ENCODE results near the gene WNK1.

GRCh38 chr12:740921-741320 lies 11.5 kb upstream of the WNK1 start:
- TF ChIP-seq GLI2 (tag by site-specific recombination; IDR thresholded peaks at IDR 0.05; ENCODE audit: borderline replicate concordance, low read depth) (no peak), ZNF274 (IDR thresholded peaks at IDR 0.05; ENCODE audit: low read length) (no peak), ZNF274 (tag by site-specific recombination; IDR thresholded peaks at IDR 0.05; ENCODE audit: borderline replicate concordance) (no peak), ZBTB21 (tag by site-specific recombination; IDR thresholded peaks at IDR 0.05) (no peak), ZNF248 (tag by site-specific recombination; IDR thresholded peaks at IDR 0.05) (no peak), PRDM1 (tag by site-specific recombination; IDR thresholded peaks at IDR 0.05) (no peak), ZNF514 (tag by site-specific recombination; IDR thresholded peaks at IDR 0.05) (no peak), TCF7L2 (IDR thresholded peaks at IDR 0.05; ENCODE audit: borderline replicate concordance, low read depth, low read length) (no peak)
- TF ChIP-seq, protein P1, sequence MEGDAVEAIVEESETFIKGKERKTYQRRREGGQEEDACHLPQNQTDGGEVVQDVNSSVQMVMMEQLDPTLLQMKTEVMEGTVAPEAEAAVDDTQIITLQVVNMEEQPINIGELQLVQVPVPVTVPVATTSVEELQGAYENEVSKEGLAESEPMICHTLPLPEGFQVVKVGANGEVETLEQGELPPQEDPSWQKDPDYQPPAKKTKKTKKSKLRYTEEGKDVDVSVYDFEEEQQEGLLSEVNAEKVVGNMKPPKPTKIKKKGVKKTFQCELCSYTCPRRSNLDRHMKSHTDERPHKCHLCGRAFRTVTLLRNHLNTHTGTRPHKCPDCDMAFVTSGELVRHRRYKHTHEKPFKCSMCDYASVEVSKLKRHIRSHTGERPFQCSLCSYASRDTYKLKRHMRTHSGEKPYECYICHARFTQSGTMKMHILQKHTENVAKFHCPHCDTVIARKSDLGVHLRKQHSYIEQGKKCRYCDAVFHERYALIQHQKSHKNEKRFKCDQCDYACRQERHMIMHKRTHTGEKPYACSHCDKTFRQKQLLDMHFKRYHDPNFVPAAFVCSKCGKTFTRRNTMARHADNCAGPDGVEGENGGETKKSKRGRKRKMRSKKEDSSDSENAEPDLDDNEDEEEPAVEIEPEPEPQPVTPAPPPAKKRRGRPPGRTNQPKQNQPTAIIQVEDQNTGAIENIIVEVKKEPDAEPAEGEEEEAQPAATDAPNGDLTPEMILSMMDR (tag by site-specific recombination; IDR thresholded peaks at IDR 0.05) = no peak

Measured in HEK293 (cell line).